ENCODE data around the gene C3orf22. TPM values are rescaled to one million over a fixed set of nuclear protein-coding genes. Genes with fewer than 3 reads are reported as not detected.

C3orf22 gene
- total and polyA plus RNA-seq, 9 of the 15 experiments (the other 6 are each of a cell fraction or from before 2014, with no cell fraction given): not detected

GRCh38 chr3:126580746-126581145, 22.0 kb upstream of the C3orf22 start:
- H3K4me1 ChIP-seq (replicated peaks in 1 of 2; ENCODE audit: control insufficient read depth in 2 of 2, insufficient read depth in 2 of 2, low read length in 2 of 2): no peaks in the 10 kb centered on the region; a peak in 1 of 5 replicates
- FAIRE-seq (no peak), DNase-seq (ENCODE audit: extremely low read depth in 1 of 4, low spot score in 3 of 4) (no peak), ATAC-seq (no peak)
- CTCF ChIA-PET (ENCODE audit: low intra/inter-chr PET ratio): no interaction called here
- in situ Hi-C loops (cut with MboI): no loop called here
- intact Hi-C loops (cut with micrococcal nuclease): no loop called here
- H3K4me3 ChIP-seq: no peak overlapping the region
- H3K36me3 ChIP-seq (ENCODE audit: control insufficient read depth, insufficient read depth, low read length): no peaks in the 10 kb centered on the region
- no peak overlapping the region for H3K27ac ChIP-seq (ENCODE audit: extremely low read depth, low read depth, low read length)
- H3K9me1 ChIP-seq (ENCODE audit: control insufficient read depth, insufficient read depth, low read length): no peaks in the 10 kb centered on the region
- no TSS peak for BruUV-seq (replicated peaks)
- no peaks in the 10 kb centered on the region for H3K79me2 ChIP-seq (ENCODE audit: control insufficient read depth, insufficient read depth, low read length)
- no peak overlapping the region for H2AFZ ChIP-seq (ENCODE audit: low read depth, low read length)
- H3K4me2 ChIP-seq (ENCODE audit: insufficient read depth, low read length): no peak overlapping the region
- peaks cover 0 to 8% of the 10 kb centered on the region in 2 experiments; a peak in 2 of 5 replicates for H3K27me3 ChIP-seq (ENCODE audit: control insufficient read depth in 2 of 2, insufficient read depth in 2 of 2, low read length in 2 of 2)
- 0% methylated on average over 5 of the region's 5 CpGs for WGBS (ENCODE audit: insufficient coverage, low coverage, missing lambda C conversion rate)
- no peak overlapping the region for H3K9ac ChIP-seq (ENCODE audit: insufficient read depth in 1 of 2, low read depth in 2 of 2, low read length in 2 of 2)
- H4K20me1 ChIP-seq (replicated peaks; ENCODE audit: control insufficient read depth, insufficient read depth, low read length): no peaks in the 10 kb centered on the region
- POLR2A ChIA-PET: no interaction called here
- no peaks in the 10 kb centered on the region for H3K9me3 ChIP-seq (replicated peaks; ENCODE audit: control insufficient read depth, insufficient read depth, low read depth, low read length)
- TF ChIP-seq ZMIZ1 (IDR thresholded peaks at IDR 0.05; ENCODE audit: low read depth in 2 of 2, low read length in 2 of 2): no peak
- no peak for TF ChIP-seq GABPB2 (CRISPR knock-in tag; conservative IDR thresholded peaks at IDR 0.05)
- no peak for TF ChIP-seq USF2 (CRISPR knock-in tag; IDR thresholded peaks at IDR 0.05)
- TF ChIP-seq ZNF785 (CRISPR knock-in tag; IDR thresholded peaks at IDR 0.05): no peak
- no peak for TF ChIP-seq SMAD3 (CRISPR knock-in tag; conservative IDR thresholded peaks at IDR 0.05)
- TF ChIP-seq KDM1A (IDR thresholded peaks at IDR 0.05): no peak
- TF ChIP-seq CEBPB (tag; IDR thresholded peaks at IDR 0.05): no peak
- TF ChIP-seq RNF219 (CRISPR knock-in tag; IDR thresholded peaks at IDR 0.05): no peak
- no peak for TF ChIP-seq TRIM25 (IDR thresholded peaks at IDR 0.05; ENCODE audit: borderline replicate concordance)
- no peak for TF ChIP-seq TAL1 (IDR thresholded peaks at IDR 0.05)
- TF ChIP-seq ZNF436 (CRISPR knock-in tag; IDR thresholded peaks at IDR 0.05): no peak
- TF ChIP-seq ZNF57 (CRISPR knock-in tag; IDR thresholded peaks at IDR 0.05): no peak

Measured in K562 (cell line).